ENCODE measurements around the gene SGMS2. TPM values are rescaled to one million over a fixed set of nuclear protein-coding genes. Genes with fewer than 3 reads are reported as not detected.

The SGMS2 gene
- total and polyA plus RNA-seq, 2 of the 4 experiments (the other 2 are of a cell fraction) = 13.4 to 37.5 TPM

DNA sequence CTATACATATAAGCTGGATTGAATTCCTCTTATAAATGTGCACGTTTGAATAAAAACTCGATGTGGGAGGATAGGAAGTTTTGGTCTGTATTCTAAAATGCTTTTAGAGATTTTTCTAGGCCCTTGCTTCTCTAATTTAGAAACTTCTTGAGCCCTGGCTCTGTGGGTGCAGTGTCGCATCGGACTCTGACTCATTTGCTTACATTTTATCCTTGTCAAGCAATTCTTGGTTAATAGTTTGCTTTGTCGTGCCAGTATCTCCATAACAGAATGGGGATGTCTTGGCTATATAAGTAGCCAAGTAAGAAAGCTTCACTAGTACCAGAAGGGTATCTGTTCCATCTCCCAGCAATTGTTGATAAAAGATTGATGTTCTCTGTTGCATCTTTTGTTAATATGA is 10.7 kb downstream of the SGMS2 start:
- Histone ChIP-seq H3K4ac (ENCODE audit: low read depth, low read length) (no peak overlapping the region), H2BK20ac (ENCODE audit: low read depth, low read length) (no peak overlapping the region), H3K36me3 (ENCODE audit: control insufficient read depth, insufficient read depth, low read length) (no peaks in the 10 kb centered on the region), H3K23ac (ENCODE audit: low read depth, low read length) (no peak overlapping the region), H2BK5ac (ENCODE audit: low read depth, low read length, poor library complexity, severe bottlenecking) (no peak overlapping the region), H4K8ac (ENCODE audit: low read depth in 2 of 2, low read length in 2 of 2) (no peak overlapping the region), H3K9ac (ENCODE audit: low read depth, low read length) (no peak overlapping the region), H3K9me1 (ENCODE audit: insufficient read depth, low read length) (no peaks in the 10 kb centered on the region), H3K18ac (ENCODE audit: low read depth, low read length) (no peak overlapping the region), H4K5ac (ENCODE audit: low read depth, low read length) (no peak overlapping the region), H3K9me3 (ENCODE audit: control insufficient read depth, insufficient read depth, low read length) (0 out of 2 replicates have a peak, but pooled peaks cover 4% of the 10 kb centered on the region), H3K27me3 (ENCODE audit: control insufficient read depth, insufficient read depth, low read length) (no peaks in the 10 kb centered on the region), H3K56ac (ENCODE audit: extremely low read depth, insufficient read depth, low read length) (no peak overlapping the region), H3K27ac (ENCODE audit: insufficient read depth, low read length) (no peak overlapping the region), H3K4me3 (ENCODE audit: insufficient read depth, low read depth, low read length) (no peak overlapping the region), H2BK15ac (ENCODE audit: low read depth, low read length) (no peak overlapping the region), H2AK9ac (replicated peaks; ENCODE audit: low read depth, low read length, poor library complexity) (no peak overlapping the region), H4K20me1 (ENCODE audit: insufficient read depth, low read length) (no peaks in the 10 kb centered on the region), H2BK120ac (ENCODE audit: low read depth, low read length) (no peak overlapping the region), H4K91ac (ENCODE audit: insufficient read depth, low read depth, low read length) (no peak overlapping the region), H2AK5ac (ENCODE audit: low read depth, low read length) (no peak overlapping the region), H3K79me1 (ENCODE audit: low read depth in 1 of 2, low read length in 2 of 2) (peaks cover 3 to 34% of the 10 kb centered on the region in 2 experiments; a peak in 2 of 4 replicates), H3K4me1 (ENCODE audit: control insufficient read depth, insufficient read depth, low read length) (no peaks in the 10 kb centered on the region), H2AFZ (replicated peaks; ENCODE audit: low read length, poor library complexity) (no peak overlapping the region), H3K4me2 (ENCODE audit: low read depth, low read length) (no peak overlapping the region; the same call in 1 of the 2 replicates), H3K14ac (replicated peaks; ENCODE audit: low read depth, low read length) (no peak overlapping the region)
- dilution Hi-C loops (cut with HindIII; ENCODE audit: low sequenced_read_pairs, unreplicated experiment) (no loop called here), in situ Hi-C loops (cut with MboI; ENCODE audit: low sequenced_read_pairs) (no loop called here), intact Hi-C loops (cut with micrococcal nuclease) (no loop called here)
- ChIA-PET CTCF (interaction anchor here (0.9 to 1.4 kb wide), 2 partner anchors 9 to 47 kb away, joined by 3 to 4 read pairs; no protein-coding TSS in a partner anchor), POLR2A (ENCODE audit: unreplicated experiment) (no interaction called here)
- TF ChIP-seq MAZ (IDR thresholded peaks at IDR 0.05; ENCODE audit: borderline replicate concordance, low read depth, low read length) (no peak), MAFK (IDR thresholded peaks at IDR 0.05; ENCODE audit: low read depth, low read length) (no peak), MXI1 (IDR thresholded peaks at IDR 0.05; ENCODE audit: borderline replicate concordance, low read depth, low read length) (no peak), SMC3 (IDR thresholded peaks at IDR 0.05; ENCODE audit: low read depth, low read length) (no peak), CEBPB (IDR thresholded peaks at IDR 0.05; ENCODE audit: low read depth, low read length) (peak; percentile 46; the same call in 1 of the 2 replicates), POLR2A (IDR thresholded peaks at IDR 0.05; ENCODE audit: low read depth, low read length) (no peak), RFX5 (IDR thresholded peaks at IDR 0.05; ENCODE audit: low read depth, low read length) (no peak), FOS (IDR thresholded peaks at IDR 0.05; ENCODE audit: low read depth, low read length) (0 out of 2 replicates have a peak, but pooled peaks have one; percentile 15), CTCF (conservative IDR thresholded peaks at IDR 0.05; ENCODE audit: low read depth, low read length) (no peak), BHLHE40 (IDR thresholded peaks at IDR 0.05; ENCODE audit: low read depth, low read length) (no peak), NFE2L2 (IDR thresholded peaks at IDR 0.05; ENCODE audit: low read depth, low read length) (no peak)
- TF ChIP-seq, protein P1, sequence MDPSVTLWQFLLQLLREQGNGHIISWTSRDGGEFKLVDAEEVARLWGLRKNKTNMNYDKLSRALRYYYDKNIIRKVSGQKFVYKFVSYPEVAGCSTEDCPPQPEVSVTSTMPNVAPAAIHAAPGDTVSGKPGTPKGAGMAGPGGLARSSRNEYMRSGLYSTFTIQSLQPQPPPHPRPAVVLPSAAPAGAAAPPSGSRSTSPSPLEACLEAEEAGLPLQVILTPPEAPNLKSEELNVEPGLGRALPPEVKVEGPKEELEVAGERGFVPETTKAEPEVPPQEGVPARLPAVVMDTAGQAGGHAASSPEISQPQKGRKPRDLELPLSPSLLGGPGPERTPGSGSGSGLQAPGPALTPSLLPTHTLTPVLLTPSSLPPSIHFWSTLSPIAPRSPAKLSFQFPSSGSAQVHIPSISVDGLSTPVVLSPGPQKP (IDR thresholded peaks at IDR 0.05; ENCODE audit: borderline replicate concordance, low read depth, low read length) = no peak
- TF ChIP-seq, protein P2, sequence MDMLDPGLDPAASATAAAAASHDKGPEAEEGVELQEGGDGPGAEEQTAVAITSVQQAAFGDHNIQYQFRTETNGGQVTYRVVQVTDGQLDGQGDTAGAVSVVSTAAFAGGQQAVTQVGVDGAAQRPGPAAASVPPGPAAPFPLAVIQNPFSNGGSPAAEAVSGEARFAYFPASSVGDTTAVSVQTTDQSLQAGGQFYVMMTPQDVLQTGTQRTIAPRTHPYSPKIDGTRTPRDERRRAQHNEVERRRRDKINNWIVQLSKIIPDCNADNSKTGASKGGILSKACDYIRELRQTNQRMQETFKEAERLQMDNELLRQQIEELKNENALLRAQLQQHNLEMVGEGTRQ (IDR thresholded peaks at IDR 0.05; ENCODE audit: low read depth, low read length) = no peak
- WGBS, 2 experiments (ENCODE audit: extremely low coverage in 2 of 2, insufficient read length in 1 of 2) = no CpG with 5 or more reads among the region's 5 CpGs
- BruUV-seq (replicated peaks) = no TSS peak
- DNase-seq (peak; percentile 62), ATAC-seq (ENCODE audit: low read depth) (peak; percentile 88)
